KMS-11 (cell line): Measurements from ENCODE around the gene IDE.

Experiments used
- H2AFZ ChIP-seq: fragments of 200-600 bp; sonication (generic); 2 replicates; pipeline ENCODE4 v1.6.1; 2016; ENCODE audit warnings: antibody characterized with exemption, mixed run types, low read depth
- H3K27ac ChIP-seq: fragments of 200-600 bp; sonication (generic); 2 replicates; pipeline ENCODE4 v1.6.1; 2016; ENCODE audit warnings: mild to moderate bottlenecking, mixed run types
- H3K27me3 ChIP-seq: fragments of 200-600 bp; sonication (generic); 2 replicates; pipeline ENCODE4 v1.6.1; 2017; ENCODE audit warnings: mild to moderate bottlenecking, low read depth, mixed run types, moderate library complexity; ENCODE audit not compliant: insufficient read depth
- H3K36me3 ChIP-seq: fragments of 200-600 bp; sonication (generic); 2 replicates; pipeline ENCODE4 v1.6.1; 2017; ENCODE audit warnings: mild to moderate bottlenecking, mixed run types; ENCODE audit not compliant: insufficient read depth
- H3K4me1 ChIP-seq: fragments of 200-600 bp; sonication (generic); 2 replicates; pipeline ENCODE4 v1.6.1; 2016; ENCODE audit warnings: mild to moderate bottlenecking, low read depth, mixed run types; ENCODE audit not compliant: poor library complexity, severe bottlenecking
- H3K4me2 ChIP-seq: fragments of 200-600 bp; sonication (generic); 2 replicates; pipeline ENCODE4 v1.7.0; 2016; ENCODE audit warnings: mild to moderate bottlenecking, mixed run types
- H3K4me3 ChIP-seq: fragments of 200-600 bp; sonication (generic); IDR thresholded peaks from 2 replicates; pipeline ENCODE4 v1.6.1; 2017; ENCODE audit warnings: low read depth, low read length, mixed read lengths; ENCODE audit not compliant: insufficient read depth
- H3K79me2 ChIP-seq: fragments of 200-600 bp; sonication (generic); 2 replicates; pipeline ENCODE4 v1.6.1; 2016; ENCODE audit warnings: low read depth, mixed run types; ENCODE audit not compliant: insufficient read depth
- H3K9ac ChIP-seq: fragments of 200-600 bp; sonication (generic); 2 replicates; pipeline ENCODE4 v1.6.1; 2016; ENCODE audit warnings: mild to moderate bottlenecking, mixed run types
- H4K20me1 ChIP-seq: fragments of 200-600 bp; sonication (generic); 2 replicates; pipeline ENCODE4 v1.6.1; 2016; ENCODE audit warnings: mild to moderate bottlenecking, mixed run types; ENCODE audit not compliant: insufficient read depth
- CTCF ChIP-seq: fragments of 200-600 bp; sonication (generic); conservative IDR thresholded peaks from 2 replicates; pipeline ENCODE4 v1.6.1; 2017; ENCODE audit warnings: low read depth, mild to moderate bottlenecking, antibody characterized with exemption, low read length, moderate library complexity, mixed read lengths

Gene IDE

GRCh38 chr10:92573798-92574547 is at the start of gene IDE:
TSS of gene IDE (minus strand) at chr10:92574093. CDS start at chr10:92574019, 74 bp downstream.
- Histone ChIP-seq H3K4me3 (peak within 1 kb of the TSS; percentile 65), H2AFZ (peak within 1 kb of the TSS; percentile 99), H3K79me2 (peaks cover 48% of the 10 kb centered on the region), H3K27me3 (no peaks in the 10 kb centered on the region), H3K4me1 (peaks cover 24% of the 10 kb centered on the region), H3K4me2 (peak within 1 kb of the TSS; percentile 79), H3K27ac (peak within 1 kb of the TSS; percentile 98), H3K9ac (peak within 1 kb of the TSS; percentile 99), H4K20me1 (no peaks in the 10 kb centered on the region), H3K36me3 (peaks cover 4% of the 10 kb centered on the region; the same call in 1 of the 2 replicates)
- TF ChIP-seq CTCF = peak; percentile 45; the same call in 1 of the 2 replicates

- peaks cover 12% of the 10 kb centered on the region; the same call in 1 of the 2 replicates for H3K36me3 ChIP-seq
- no peak overlapping the region for H3K4me3 ChIP-seq
- H3K27me3 ChIP-seq = no peaks in the 10 kb centered on the region
- no peaks in the 10 kb centered on the region for H4K20me1 ChIP-seq
- H3K9ac ChIP-seq = no peak overlapping the region
- no peak overlapping the region for H3K4me2 ChIP-seq
- TF ChIP-seq CTCF = no peak
- no peak overlapping the region for H2AFZ ChIP-seq
- H3K4me1 ChIP-seq = no peaks in the 10 kb centered on the region
- H3K27ac ChIP-seq = no peak overlapping the region
- H3K79me2 ChIP-seq = peaks cover 9% of the 10 kb centered on the region; the same call in 1 of the 2 replicates
Observed at GRCh38 chr10:92619368-92619767, 45.5 kb upstream of the IDE start.

- H3K4me1 ChIP-seq = no peaks in the 10 kb centered on the region
- H2AFZ ChIP-seq = no peak overlapping the region
- H4K20me1 ChIP-seq = no peaks in the 10 kb centered on the region
- H3K27ac ChIP-seq = no peak overlapping the region
- H3K4me2 ChIP-seq = no peak overlapping the region
- no peak overlapping the region for H3K4me3 ChIP-seq
- no peaks in the 10 kb centered on the region for H3K27me3 ChIP-seq
- no peak overlapping the region for H3K9ac ChIP-seq
- no peak for TF ChIP-seq CTCF
- peaks cover 15% of the 10 kb centered on the region; the same call in 1 of the 2 replicates for H3K36me3 ChIP-seq
- peaks cover 15% of the 10 kb centered on the region; the same call in 1 of the 2 replicates for H3K79me2 ChIP-seq
Observed at GRCh38 chr10:92615515-92615914, 41.6 kb upstream of the IDE start.

GRCh38 chr10:92604841-92605240 is 30.9 kb upstream of the IDE start:
- Histone ChIP-seq H3K27ac (no peak overlapping the region), H3K9ac (no peak overlapping the region), H3K4me1 (peaks cover 36% of the 10 kb centered on the region), H3K79me2 (peaks cover 89% of the 10 kb centered on the region), H3K27me3 (no peaks in the 10 kb centered on the region), H4K20me1 (peaks cover 25% of the 10 kb centered on the region), H3K36me3 (peaks cover 15% of the 10 kb centered on the region; the same call in 1 of the 2 replicates), H3K4me3 (no peak overlapping the region), H3K4me2 (no peak overlapping the region), H2AFZ (no peak overlapping the region)
- no peak for TF ChIP-seq CTCF
